Stimulated activated CD4-positive, alpha-beta T cell treated with anti-CD3 and anti-CD28 coated beads, Interleukin-4, amount 100 ng/mL, for 4 hours (primary cell): ENCODE measurements around the gene RPS6KB1.
"Not testable (repeated sequence)": the region's sequence is repeated elsewhere in the genome, so short reads cannot be mapped to it uniquely, and the experiment has no call there.

Source experiments
- DNase-seq, 2 experiments: peaks; one replicate each; pipeline ENCODE4 v3.0.0-alpha.2; 2020

RPS6KB1 gene

GRCh38 chr17:59872351-59872750, 20.6 kb upstream of the RPS6KB1 start:
- no peak for DNase-seq

- DNase-seq, result not testable (repeated sequence)
Observed at GRCh38 chr17:59873414-59873813, 19.5 kb upstream of the RPS6KB1 start.

GRCh38 chr17:59874376-59874775, 18.5 kb upstream of the RPS6KB1 start:
- DNase-seq, result no peak

- DNase-seq, result no peak
Observed at GRCh38 chr17:59876107-59876506, 16.8 kb upstream of the RPS6KB1 start.

GRCh38 chr17:59877965-59878364, 15.0 kb upstream of the RPS6KB1 start:
- no peak for DNase-seq

GRCh38 chr17:59878624-59879023, 14.3 kb upstream of the RPS6KB1 start:
- no peak for DNase-seq

GRCh38 chr17:59884861-59885260, 8.1 kb upstream of the RPS6KB1 start:
- no peak for DNase-seq

- no peak for DNase-seq
Observed at GRCh38 chr17:59888145-59888750, 4.7 kb upstream of the RPS6KB1 start.

- no peak for DNase-seq
Observed at GRCh38 chr17:59890720-59891119, 2.2 kb upstream of the RPS6KB1 start.

- no peak for DNase-seq
Observed at GRCh38 chr17:59892251-59892923, 534 bp upstream of the RPS6KB1 start.

- no peak for DNase-seq
Observed at GRCh38 chr17:59893676-59894100, 767 bp downstream of the RPS6KB1 start.

- DNase-seq, result no peak
Observed at GRCh38 chr17:59897090-59897489, 4.2 kb downstream of the RPS6KB1 start.

GRCh38 chr17:59899099-59899498, 6.2 kb downstream of the RPS6KB1 start:
- DNase-seq, result no peak

- no peak for DNase-seq
Observed at GRCh38 chr17:59901604-59902003, 8.7 kb downstream of the RPS6KB1 start.

- no peak for DNase-seq
Observed at GRCh38 chr17:59903455-59903854, 10.5 kb downstream of the RPS6KB1 start.

- no peak for DNase-seq
Observed at GRCh38 chr17:59907467-59907866, 14.5 kb downstream of the RPS6KB1 start.

- DNase-seq, result no peak
Observed at GRCh38 chr17:59914274-59914854, 21.4 kb downstream of the RPS6KB1 start.

GRCh38 chr17:59916446-59916845, 23.5 kb downstream of the RPS6KB1 start:
- DNase-seq, result no peak

- DNase-seq, result not testable (repeated sequence)
Observed at GRCh38 chr17:59920637-59921036, 27.7 kb downstream of the RPS6KB1 start.

- not testable (repeated sequence) for DNase-seq
Observed at GRCh38 chr17:59930121-59930520, 37.2 kb downstream of the RPS6KB1 start.

GRCh38 chr17:59930768-59931167, 37.8 kb downstream of the RPS6KB1 start:
- DNase-seq, result not testable (repeated sequence)

- DNase-seq, result not testable (repeated sequence)
Observed at GRCh38 chr17:59933317-59933716, 40.4 kb downstream of the RPS6KB1 start.

- peak in 1 of 2 experiments; percentile 44 for DNase-seq
Observed at GRCh38 chr17:59940697-59941096, 47.8 kb downstream of the RPS6KB1 start.

- DNase-seq, result no peak
Observed at GRCh38 chr17:59941131-59941530, 48.2 kb downstream of the RPS6KB1 start.
